Nephron progenitor cell (in vitro differentiated cells): ENCODE data around the gene PI4KA.

Source experiments
- DNase-seq: peaks from one replicate; pipeline ENCODE4 v3.0.0; 2021
- H3K27ac Mint-ChIP-seq: 2 replicates; pipeline ENCODE4 v1.8.0; 2021; ENCODE audit warnings: mild to moderate bottlenecking, moderate library complexity, mixed read lengths
- H3K27me3 Mint-ChIP-seq: 2 replicates; pipeline ENCODE4 v1.8.0; 2021; ENCODE audit warnings: mild to moderate bottlenecking, low read depth, mixed read lengths; ENCODE audit not compliant: poor library complexity
- H3K36me3 Mint-ChIP-seq: 2 replicates; pipeline ENCODE4 v1.8.0; 2021; ENCODE audit warnings: low read depth, mixed read lengths
- H3K4me1 Mint-ChIP-seq: 2 replicates; pipeline ENCODE4 v1.8.0; 2021; ENCODE audit warnings: mixed read lengths
- H3K4me3 Mint-ChIP-seq: 2 replicates; pipeline ENCODE4 v1.8.0; 2021; ENCODE audit warnings: mild to moderate bottlenecking, moderate library complexity, mixed read lengths
- H3K9me3 Mint-ChIP-seq: 2 replicates; pipeline ENCODE4 v1.8.0; 2021; ENCODE audit warnings: mild to moderate bottlenecking, moderate library complexity, mixed read lengths
- CTCF ChIP-seq: fragments of 200-600 bp; sonication (generic); IDR thresholded peaks from 2 replicates; pipeline ENCODE4 v1.5.0; 2021; ENCODE audit warnings: antibody characterized with exemption

Gene PI4KA

GRCh38 chr22:20788627-20789344, 69.8 kb downstream of the PI4KA start:
- peaks cover 19% of the 10 kb centered on the region for H3K36me3 Mint-ChIP-seq
- DNase-seq, result no peak
- no peak overlapping the region for H3K27ac Mint-ChIP-seq
- H3K9me3 Mint-ChIP-seq, result no peaks in the 10 kb centered on the region
- H3K27me3 Mint-ChIP-seq, result no peaks in the 10 kb centered on the region
- no peak overlapping the region for H3K4me3 Mint-ChIP-seq
- TF ChIP-seq CTCF, result no peak
- no peaks in the 10 kb centered on the region for H3K4me1 Mint-ChIP-seq

- no peaks in the 10 kb centered on the region for H3K4me1 Mint-ChIP-seq
- TF ChIP-seq CTCF, result no peak
- no peaks in the 10 kb centered on the region for H3K9me3 Mint-ChIP-seq
- no peak for DNase-seq
- no peak overlapping the region for H3K27ac Mint-ChIP-seq
- H3K4me3 Mint-ChIP-seq, result no peak overlapping the region
- no peaks in the 10 kb centered on the region for H3K27me3 Mint-ChIP-seq
- H3K36me3 Mint-ChIP-seq, result peaks cover 19% of the 10 kb centered on the region
These were observed 70.6 kb downstream of the PI4KA start for GRCh38 chr22:20787746-20788626.

GRCh38 chr22:20787223-20787622, 71.4 kb downstream of the PI4KA start:
- no peak for DNase-seq
- Mint-ChIP-seq H3K27ac (no peak overlapping the region), H3K9me3 (no peaks in the 10 kb centered on the region), H3K4me3 (no peak overlapping the region), H3K4me1 (no peaks in the 10 kb centered on the region), H3K36me3 (peaks cover 14% of the 10 kb centered on the region), H3K27me3 (no peaks in the 10 kb centered on the region)
- no peak for TF ChIP-seq CTCF

GRCh38 chr22:20786536-20786979, 72.1 kb downstream of the PI4KA start:
- H3K27me3 Mint-ChIP-seq, result no peaks in the 10 kb centered on the region
- peaks cover 11% of the 10 kb centered on the region for H3K36me3 Mint-ChIP-seq
- H3K4me3 Mint-ChIP-seq, result no peak overlapping the region
- TF ChIP-seq CTCF, result no peak
- no peaks in the 10 kb centered on the region for H3K4me1 Mint-ChIP-seq
- H3K27ac Mint-ChIP-seq, result no peak overlapping the region
- H3K9me3 Mint-ChIP-seq, result no peaks in the 10 kb centered on the region
- no peak for DNase-seq

GRCh38 chr22:20786048-20786447, 72.6 kb downstream of the PI4KA start:
- no peak for TF ChIP-seq CTCF
- H3K9me3 Mint-ChIP-seq, result no peaks in the 10 kb centered on the region
- no peak overlapping the region for H3K27ac Mint-ChIP-seq
- DNase-seq, result no peak
- no peaks in the 10 kb centered on the region for H3K4me1 Mint-ChIP-seq
- peaks cover 6% of the 10 kb centered on the region for H3K36me3 Mint-ChIP-seq
- H3K4me3 Mint-ChIP-seq, result no peak overlapping the region
- H3K27me3 Mint-ChIP-seq, result no peaks in the 10 kb centered on the region
